SU-DHL-6 (cell line): ENCODE measurements around the gene NOVA2.

Experiments used
- H2AFZ ChIP-seq: fragments of 200-600 bp; sonication (generic); 2 replicates; pipeline ENCODE4 v1.6.1; 2014; ENCODE audit warnings: low read depth, mild to moderate bottlenecking, moderate library complexity, mixed read lengths, antibody characterized with exemption, low read length; ENCODE audit not compliant: severe bottlenecking
- H3F3A ChIP-seq: fragments of 200-600 bp; shearing (Covaris generic); 2 replicates; pipeline ENCODE4 v1.6.0; 2016; ENCODE audit warnings: antibody characterized with exemption, mild to moderate bottlenecking; ENCODE audit not compliant: insufficient read depth
- H3K27ac ChIP-seq: fragments of 200-600 bp; sonication (generic); 2 replicates; pipeline ENCODE4 v1.5.1; 2016; ENCODE audit warnings: low read depth, mild to moderate bottlenecking, low read length, moderate library complexity, mixed read lengths
- H3K27me3 ChIP-seq: fragments of 200-600 bp; sonication (generic), shearing (Covaris generic); 2 replicates; pipeline ENCODE4 v1.6.0; 2014; ENCODE audit warnings: mild to moderate bottlenecking, low read length
- H3K36me3 ChIP-seq: fragments of 200-600 bp; sonication (generic); 2 replicates; pipeline ENCODE4 v1.6.1; 2014; ENCODE audit warnings: mild to moderate bottlenecking, low read length, mixed read lengths
- H3K4me2 ChIP-seq: fragments of 300-600, 200-600 bp; shearing (Covaris generic), sonication (generic); 2 replicates; pipeline ENCODE4 v1.6.0; 2014; ENCODE audit warnings: low read length, low read depth, mild to moderate bottlenecking; ENCODE audit not compliant: poor library complexity, severe bottlenecking
- H3K4me3 ChIP-seq: fragments of 200-600 bp; sonication (generic); 2 replicates; pipeline ENCODE4 v1.5.1; 2014; ENCODE audit warnings: antibody characterized with exemption, low read length, mild to moderate bottlenecking, mixed read lengths; ENCODE audit not compliant: insufficient read depth, poor library complexity, severe bottlenecking
- H3K79me2 ChIP-seq: fragments of 200-600 bp; sonication (generic); 2 replicates; pipeline ENCODE4 v1.6.1; 2014; ENCODE audit warnings: mild to moderate bottlenecking, low read length, moderate library complexity; ENCODE audit not compliant: insufficient read depth
- H3K9ac ChIP-seq: fragments of 200-600 bp; sonication (generic); 2 replicates; pipeline ENCODE4 v1.7.0; 2014; ENCODE audit warnings: mild to moderate bottlenecking, low read length
- H3K9me2 ChIP-seq: fragments of 200-600 bp; sonication (generic); replicated peaks from 2 replicates; pipeline ENCODE4 v1.6.1; 2014; ENCODE audit warnings: low read length; ENCODE audit not compliant: insufficient read depth
- H3K9me3 ChIP-seq: fragments of 200-600 bp; sonication (generic); 2 replicates; pipeline ENCODE4 v1.6.1; 2014; ENCODE audit warnings: low read length, mixed read lengths; ENCODE audit not compliant: insufficient read depth
- H4K20me1 ChIP-seq: fragments of 200-600 bp; sonication (generic); 2 replicates; pipeline ENCODE4 v1.6.1; 2014; ENCODE audit warnings: low read depth, mild to moderate bottlenecking, antibody characterized with exemption, low read length, moderate library complexity, mixed read lengths
- EZH2phosphoT487 ChIP-seq: fragments of 200-600 bp; sonication (generic), shearing (Covaris generic); conservative IDR thresholded peaks from 2 replicates; pipeline ENCODE4 v1.6.1; 2018; ENCODE audit warnings: mild to moderate bottlenecking, antibody characterized with exemption, low read length, moderate library complexity, mixed read lengths
- TF ChIP-seq, protein P1 (sequence below): fragments of 200-600 bp; sonication (generic); IDR thresholded peaks from one replicate; pipeline ENCODE4 v1.5.1; 2017; ENCODE audit warnings: antibody characterized with exemption, mild to moderate bottlenecking, low read length, moderate library complexity; ENCODE audit not compliant: insufficient read depth, poor library complexity, severe bottlenecking

Gene NOVA2

DNA sequence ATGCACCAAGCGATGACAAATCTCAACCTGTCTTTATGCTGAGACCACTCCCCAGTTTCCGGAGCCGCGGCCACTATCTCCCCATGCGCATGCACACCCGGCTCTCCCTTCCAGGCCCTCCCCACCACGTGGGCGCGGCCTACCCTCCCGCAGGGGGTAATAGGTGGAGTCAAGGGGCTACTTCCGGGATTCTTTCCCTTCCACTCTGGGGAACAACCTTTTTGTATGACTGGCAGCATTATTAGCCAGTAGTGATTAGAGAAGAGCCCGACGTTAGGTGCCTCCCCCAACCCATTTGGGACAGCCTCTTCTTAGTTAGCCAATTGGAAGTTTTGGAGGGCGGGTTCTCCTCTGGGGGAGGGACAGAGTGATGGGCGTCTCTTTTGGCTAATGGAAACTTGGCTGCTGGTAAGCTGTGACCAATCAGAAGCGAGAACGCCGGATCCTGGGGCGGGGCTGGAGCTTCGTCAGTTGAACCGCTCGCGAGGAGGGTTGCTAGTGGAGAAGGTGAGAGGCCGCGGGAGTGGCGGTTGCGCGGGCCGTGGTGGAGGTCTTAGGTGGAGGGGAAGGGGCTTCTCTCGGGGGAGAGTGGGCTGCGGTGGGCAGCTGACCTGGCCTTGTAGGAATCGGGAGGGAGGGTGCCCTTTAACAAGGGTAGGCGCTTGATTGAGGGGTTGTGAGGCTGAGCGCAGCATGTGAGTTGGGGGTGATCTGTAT lies 21.5 kb upstream of the NOVA2 start, which contains the start of gene CCDC61:
Gene CCDC61, plus strand, starts transcription at position 470 of the 717 bp plus-strand sequence. CDS start 7,552 bp downstream, outside the sequence.
- H3K9ac ChIP-seq, result peak within 1 kb of the TSS; percentile 89
- no peaks in the 10 kb centered on the region for H3F3A ChIP-seq
- H4K20me1 ChIP-seq, result no peaks in the 10 kb centered on the region
- 0 out of 2 replicates have a peak, but pooled peaks cover 5% of the 10 kb centered on the region for H3K79me2 ChIP-seq
- no peaks in the 10 kb centered on the region for H3K36me3 ChIP-seq
- peak within 1 kb of the TSS; percentile 100 for H3K4me2 ChIP-seq
- H3K4me3 ChIP-seq, result peak within 1 kb of the TSS; percentile 94
- H3K27ac ChIP-seq, result peak within 1 kb of the TSS; percentile 45
- H3K9me3 ChIP-seq, result no peaks in the 10 kb centered on the region
- peak within 1 kb of the TSS; percentile 100 for H2AFZ ChIP-seq
- H3K9me2 ChIP-seq, result no peaks in the 10 kb centered on the region
- no peak for TF ChIP-seq EZH2phosphoT487
- TF ChIP-seq, protein P1, sequence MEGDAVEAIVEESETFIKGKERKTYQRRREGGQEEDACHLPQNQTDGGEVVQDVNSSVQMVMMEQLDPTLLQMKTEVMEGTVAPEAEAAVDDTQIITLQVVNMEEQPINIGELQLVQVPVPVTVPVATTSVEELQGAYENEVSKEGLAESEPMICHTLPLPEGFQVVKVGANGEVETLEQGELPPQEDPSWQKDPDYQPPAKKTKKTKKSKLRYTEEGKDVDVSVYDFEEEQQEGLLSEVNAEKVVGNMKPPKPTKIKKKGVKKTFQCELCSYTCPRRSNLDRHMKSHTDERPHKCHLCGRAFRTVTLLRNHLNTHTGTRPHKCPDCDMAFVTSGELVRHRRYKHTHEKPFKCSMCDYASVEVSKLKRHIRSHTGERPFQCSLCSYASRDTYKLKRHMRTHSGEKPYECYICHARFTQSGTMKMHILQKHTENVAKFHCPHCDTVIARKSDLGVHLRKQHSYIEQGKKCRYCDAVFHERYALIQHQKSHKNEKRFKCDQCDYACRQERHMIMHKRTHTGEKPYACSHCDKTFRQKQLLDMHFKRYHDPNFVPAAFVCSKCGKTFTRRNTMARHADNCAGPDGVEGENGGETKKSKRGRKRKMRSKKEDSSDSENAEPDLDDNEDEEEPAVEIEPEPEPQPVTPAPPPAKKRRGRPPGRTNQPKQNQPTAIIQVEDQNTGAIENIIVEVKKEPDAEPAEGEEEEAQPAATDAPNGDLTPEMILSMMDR, result no peak
- no peaks in the 10 kb centered on the region for H3K27me3 ChIP-seq

DNA sequence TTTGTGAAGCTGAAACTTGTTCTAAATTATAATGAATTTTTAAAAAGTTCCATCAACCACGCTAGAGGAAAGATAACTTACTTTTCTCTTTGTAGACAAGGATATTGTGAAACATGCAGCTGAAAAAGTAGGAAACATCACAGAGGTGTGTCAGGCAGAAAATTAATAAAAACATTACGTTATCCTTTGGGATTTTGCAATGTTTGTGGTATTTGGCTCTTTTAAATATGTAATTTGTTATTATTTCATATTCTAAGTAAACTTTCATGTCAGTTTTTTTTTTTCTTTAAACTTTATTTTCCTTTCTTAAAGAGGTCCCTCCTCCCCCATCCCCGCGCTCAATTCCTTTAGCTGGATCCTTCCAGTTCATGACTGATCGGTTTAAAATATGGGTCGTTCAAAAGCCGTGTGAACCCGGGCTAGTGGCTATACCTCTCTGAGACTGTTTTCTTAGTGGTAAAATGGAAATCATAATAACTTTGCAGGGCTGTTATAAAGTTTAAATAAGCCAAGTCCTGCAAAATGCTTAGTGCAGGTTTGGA lies 20.9 kb upstream of the NOVA2 start:
- Histone ChIP-seq H3K9me2 (no peaks in the 10 kb centered on the region), H3F3A (no peaks in the 10 kb centered on the region), H3K36me3 (no peaks in the 10 kb centered on the region), H2AFZ (peak overlapping the region; percentile 100), H4K20me1 (no peaks in the 10 kb centered on the region), H3K79me2 (0 out of 2 replicates have a peak, but pooled peaks cover 5% of the 10 kb centered on the region), H3K9me3 (no peaks in the 10 kb centered on the region), H3K4me2 (peak overlapping the region; percentile 100), H3K27me3 (no peaks in the 10 kb centered on the region), H3K9ac (peak overlapping the region; percentile 64), H3K27ac (peak overlapping the region; percentile 45), H3K4me3 (peak overlapping the region; percentile 80)
- TF ChIP-seq, protein P1, result no peak
- no peak for TF ChIP-seq EZH2phosphoT487

DNA sequence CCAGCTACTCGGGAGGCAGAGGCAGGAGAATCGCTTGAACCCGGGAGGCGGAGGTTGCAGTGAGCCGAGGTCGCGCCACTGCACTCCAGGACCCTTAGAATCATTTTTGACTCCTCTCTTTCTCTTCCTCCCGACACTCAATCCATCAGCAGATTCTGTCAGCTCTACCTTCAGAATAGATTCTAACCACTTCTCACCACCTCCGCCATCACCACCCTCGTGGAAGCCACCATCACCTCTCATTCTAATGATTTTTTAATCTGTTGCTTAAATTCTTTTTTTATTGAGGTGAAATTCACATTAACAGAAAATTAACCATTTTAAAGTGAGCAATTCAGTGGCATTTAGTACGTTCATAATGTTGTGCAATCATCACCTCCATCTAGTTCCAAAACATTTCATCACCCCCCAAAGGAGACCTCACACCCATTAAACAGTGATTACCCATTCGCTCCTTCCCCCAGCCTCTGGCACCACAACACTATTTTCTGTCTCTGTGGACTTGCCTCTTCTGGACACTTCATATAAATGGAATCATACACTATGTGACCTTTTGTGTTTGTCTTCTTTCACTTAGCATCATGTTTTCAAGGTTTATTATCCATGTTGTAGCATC lies 16.6 kb upstream of the NOVA2 start:
- no peak overlapping the region for H3K9ac ChIP-seq
- no peaks in the 10 kb centered on the region for H3K36me3 ChIP-seq
- TF ChIP-seq, protein P1, result no peak
- TF ChIP-seq EZH2phosphoT487, result no peak
- H3K4me3 ChIP-seq, result no peak overlapping the region
- no peaks in the 10 kb centered on the region for H4K20me1 ChIP-seq
- no peak overlapping the region for H2AFZ ChIP-seq
- no peaks in the 10 kb centered on the region for H3K9me2 ChIP-seq
- H3F3A ChIP-seq, result no peaks in the 10 kb centered on the region
- no peak overlapping the region for H3K27ac ChIP-seq
- H3K9me3 ChIP-seq, result no peaks in the 10 kb centered on the region
- H3K4me2 ChIP-seq, result no peak overlapping the region
- H3K27me3 ChIP-seq, result no peaks in the 10 kb centered on the region
- H3K79me2 ChIP-seq, result no peaks in the 10 kb centered on the region
